Measurements from ENCODE around the gene CHST8. TPM values are rescaled to one million over a fixed set of nuclear protein-coding genes. Genes with fewer than 3 reads are reported as not detected.

Gene CHST8
- total RNA-seq, 1 experiment from 2014 or later = 33.5 TPM

GRCh38 chr19:33620611-33621010 is 1.1 kb upstream of the CHST8 start:
- POLR2A ChIA-PET = no interaction called here
- TF ChIP-seq ZNF671 (CRISPR knock-in tag; IDR thresholded peaks at IDR 0.05) (no peak), JAZF1 (CRISPR knock-in tag; IDR thresholded peaks at IDR 0.05) (no peak), TCF7 (CRISPR knock-in tag; IDR thresholded peaks at IDR 0.05; ENCODE audit: low read depth) (no peak)
- no peak for ATAC-seq
- CTCF ChIA-PET = no interaction called here
- H3K9me3 Mint-ChIP-seq = no peaks in the 10 kb centered on the region
- H3K27me3 Mint-ChIP-seq (ENCODE audit: low read depth) = peaks cover 65% of the 10 kb centered on the region
- peaks cover 29% of the 10 kb centered on the region for H3K4me1 Mint-ChIP-seq
- DNase-seq (ENCODE audit: low spot score) = no peak
- H3K27ac Mint-ChIP-seq = no peak overlapping the region
- H3K36me3 Mint-ChIP-seq = no peaks in the 10 kb centered on the region
- no peak overlapping the region; the same call in 1 of the 2 replicates for H3K4me3 Mint-ChIP-seq

DNA sequence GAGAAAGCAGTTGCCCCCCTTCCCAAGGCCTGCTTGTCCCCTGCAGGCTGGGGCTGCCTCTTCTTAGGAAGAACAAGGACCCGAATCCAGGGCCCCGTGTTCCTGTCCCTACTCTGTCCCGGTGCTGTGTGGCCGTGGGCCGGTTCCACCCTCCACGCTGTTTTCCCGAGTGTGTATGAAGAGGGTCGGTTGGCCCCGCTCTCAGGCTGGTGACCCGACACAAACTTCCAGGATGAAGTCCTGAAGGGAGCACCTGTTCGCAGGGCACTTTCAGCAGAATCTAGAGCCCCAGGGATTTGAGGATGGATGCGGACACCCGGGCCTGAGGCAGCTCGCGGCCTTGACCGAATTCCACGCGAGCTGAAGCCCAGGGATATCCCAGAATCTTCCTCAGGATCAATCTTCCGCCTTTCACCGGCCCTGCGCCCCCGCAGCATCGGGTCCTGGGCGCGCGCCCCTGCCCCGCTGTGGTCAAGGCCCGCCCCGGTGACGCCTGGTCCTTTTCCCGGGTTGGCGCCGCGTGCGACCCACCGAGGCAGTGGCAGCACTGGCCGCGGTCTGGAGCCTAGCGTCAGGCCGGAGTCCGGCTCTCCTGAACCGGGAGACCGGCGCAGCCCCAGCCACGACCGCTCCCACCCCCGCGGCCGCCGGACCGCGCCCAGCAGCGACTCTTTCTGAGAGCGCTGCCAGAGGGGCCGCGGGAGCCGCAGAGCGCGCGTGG is 528 bp upstream of the CHST8 start:
- Mint-ChIP-seq H3K9me3 (no peaks in the 10 kb centered on the region), H3K4me3 (peak overlapping the region; percentile 65), H3K27me3 (ENCODE audit: low read depth) (peaks cover 64% of the 10 kb centered on the region), H3K27ac (no peak overlapping the region), H3K36me3 (no peaks in the 10 kb centered on the region), H3K4me1 (peaks cover 34% of the 10 kb centered on the region)
- ATAC-seq (peak; percentile 50), DNase-seq (ENCODE audit: low spot score) (peak; percentile 59)
- TF ChIP-seq ZMAT4 (CRISPR knock-in tag; IDR thresholded peaks at IDR 0.05) (no peak), NR3C1 (CRISPR knock-in tag; conservative IDR thresholded peaks at IDR 0.05; ENCODE audit: low read depth) (0 out of 2 replicates have a peak, but pooled peaks have one; percentile 83), IRF2 (CRISPR knock-in tag; IDR thresholded peaks at IDR 0.05; ENCODE audit: borderline replicate concordance, low read depth) (no peak), ZNF317 (CRISPR knock-in tag; IDR thresholded peaks at IDR 0.05; ENCODE audit: borderline replicate concordance, low read depth) (no peak), FOXP1 (CRISPR knock-in tag; IDR thresholded peaks at IDR 0.05; ENCODE audit: borderline replicate concordance) (0 out of 2 replicates have a peak, but pooled peaks have one; percentile 5), KAT7 (CRISPR knock-in tag; IDR thresholded peaks at IDR 0.05; ENCODE audit: borderline replicate concordance) (0 out of 2 replicates have a peak, but pooled peaks have one; percentile 26), ZNF416 (CRISPR knock-in tag; IDR thresholded peaks at IDR 0.05) (no peak), TEAD4 (CRISPR knock-in tag; IDR thresholded peaks at IDR 0.05) (no peak), SOX15 (CRISPR knock-in tag; IDR thresholded peaks at IDR 0.05) (no peak), NFYB (CRISPR knock-in tag; conservative IDR thresholded peaks at IDR 0.05; ENCODE audit: low read depth) (no peak), CDX4 (CRISPR knock-in tag; IDR thresholded peaks at IDR 0.05; ENCODE audit: borderline replicate concordance) (no peak), ZBTB21 (CRISPR knock-in tag; IDR thresholded peaks at IDR 0.05; ENCODE audit: borderline replicate concordance) (no peak), NR2C2 (CRISPR knock-in tag; IDR thresholded peaks at IDR 0.05) (no peak), NFE2L1 (CRISPR knock-in tag; IDR thresholded peaks at IDR 0.05) (no peak), AR (CRISPR knock-in tag; IDR thresholded peaks at IDR 0.05) (no peak), RORB (CRISPR knock-in tag; IDR thresholded peaks at IDR 0.05) (no peak), ZNF219 (CRISPR knock-in tag; IDR thresholded peaks at IDR 0.05; ENCODE audit: borderline replicate concordance) (no peak), ELF4 (CRISPR knock-in tag; IDR thresholded peaks at IDR 0.05; ENCODE audit: low read depth) (no peak), HMGA2 (CRISPR knock-in tag; IDR thresholded peaks at IDR 0.05) (no peak)
- TF ChIP-seq, protein P1, sequence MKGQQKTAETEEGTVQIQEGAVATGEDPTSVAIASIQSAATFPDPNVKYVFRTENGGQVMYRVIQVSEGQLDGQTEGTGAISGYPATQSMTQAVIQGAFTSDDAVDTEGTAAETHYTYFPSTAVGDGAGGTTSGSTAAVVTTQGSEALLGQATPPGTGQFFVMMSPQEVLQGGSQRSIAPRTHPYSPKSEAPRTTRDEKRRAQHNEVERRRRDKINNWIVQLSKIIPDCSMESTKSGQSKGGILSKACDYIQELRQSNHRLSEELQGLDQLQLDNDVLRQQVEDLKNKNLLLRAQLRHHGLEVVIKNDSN (CRISPR knock-in tag; IDR thresholded peaks at IDR 0.05) = 0 out of 2 replicates have a peak, but pooled peaks have one; percentile 23
- CTCF ChIA-PET = no interaction called here
- POLR2A ChIA-PET = no interaction called here

All from WTC11 (cell line).